SW 1271 (cell line): ENCODE results near the gene LGALS14.
"Not testable (repeated sequence)": the region's sequence is repeated elsewhere in the genome, so short reads cannot be mapped to it uniquely, and the experiment has no call there.

Experiments
- DNase-seq, 2 experiments: peaks; one replicate each; lab custom pipeline; 2025; lab: John Stamatoyannopoulos, UW

LGALS14 gene, protein sequence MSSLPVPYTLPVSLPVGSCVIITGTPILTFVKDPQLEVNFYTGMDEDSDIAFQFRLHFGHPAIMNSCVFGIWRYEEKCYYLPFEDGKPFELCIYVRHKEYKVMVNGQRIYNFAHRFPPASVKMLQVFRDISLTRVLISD

GRCh38 chr19:39704181-39705044 is at the start of gene LGALS14:
LGALS14 (plus strand) TSS chr19:39704481; CDS start chr19:39704529, 48 bp downstream.
- no peak for DNase-seq

GRCh38 chr19:39655613-39656012 is 48.7 kb upstream of the LGALS14 start, which contains the start of gene LGALS16:
LGALS16 (plus strand) TSS chr19:39655913; CDS start chr19:39655962, 49 bp downstream.
- DNase-seq: no peak

- DNase-seq: no peak
Measured at GRCh38 chr19:39659791-39660190, 44.5 kb upstream of the LGALS14 start.

GRCh38 chr19:39660661-39661060 is 43.6 kb upstream of the LGALS14 start:
- no peak for DNase-seq

DNA sequence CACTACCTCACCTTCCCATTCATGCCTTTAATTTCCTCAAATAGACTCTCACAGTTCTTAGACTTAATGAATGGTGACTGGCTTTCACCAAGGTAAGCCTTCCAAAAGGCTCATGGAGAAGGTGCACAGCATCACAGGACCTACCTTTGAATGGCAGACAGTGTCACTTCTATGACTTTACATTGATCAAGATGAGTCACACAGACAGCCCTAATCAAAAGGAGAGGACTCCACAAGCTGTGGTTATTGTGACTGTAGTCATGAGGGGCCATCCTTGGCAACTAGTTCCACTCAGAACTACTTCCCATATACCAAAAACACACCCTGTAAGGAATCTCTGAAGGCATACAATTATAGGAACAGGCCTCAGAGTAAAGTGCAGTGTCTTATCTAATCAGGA is 42.7 kb upstream of the LGALS14 start:
- no peak for DNase-seq

- DNase-seq: not testable (repeated sequence)
Measured at GRCh38 chr19:39669860-39670259, 34.4 kb upstream of the LGALS14 start.

DNA sequence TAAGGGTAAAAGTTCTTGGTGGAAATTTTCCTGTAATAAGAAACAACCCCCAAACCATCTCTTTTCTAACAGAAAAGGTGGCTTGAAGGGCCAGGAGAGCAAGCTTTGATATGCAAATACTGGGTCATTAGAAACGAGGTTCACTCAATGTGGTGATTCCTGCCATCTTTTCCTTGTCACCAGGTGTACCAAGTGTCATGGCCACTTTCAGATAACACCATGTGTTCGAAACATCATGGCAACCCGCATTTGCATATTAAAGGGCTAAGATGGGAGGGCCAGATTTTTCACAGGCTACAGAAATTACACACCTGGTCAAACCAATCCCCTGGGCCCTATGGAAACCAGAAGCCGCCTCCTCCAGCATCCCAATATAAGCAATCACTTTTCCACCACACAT is 33.3 kb upstream of the LGALS14 start:
- DNase-seq: no peak

DNA sequence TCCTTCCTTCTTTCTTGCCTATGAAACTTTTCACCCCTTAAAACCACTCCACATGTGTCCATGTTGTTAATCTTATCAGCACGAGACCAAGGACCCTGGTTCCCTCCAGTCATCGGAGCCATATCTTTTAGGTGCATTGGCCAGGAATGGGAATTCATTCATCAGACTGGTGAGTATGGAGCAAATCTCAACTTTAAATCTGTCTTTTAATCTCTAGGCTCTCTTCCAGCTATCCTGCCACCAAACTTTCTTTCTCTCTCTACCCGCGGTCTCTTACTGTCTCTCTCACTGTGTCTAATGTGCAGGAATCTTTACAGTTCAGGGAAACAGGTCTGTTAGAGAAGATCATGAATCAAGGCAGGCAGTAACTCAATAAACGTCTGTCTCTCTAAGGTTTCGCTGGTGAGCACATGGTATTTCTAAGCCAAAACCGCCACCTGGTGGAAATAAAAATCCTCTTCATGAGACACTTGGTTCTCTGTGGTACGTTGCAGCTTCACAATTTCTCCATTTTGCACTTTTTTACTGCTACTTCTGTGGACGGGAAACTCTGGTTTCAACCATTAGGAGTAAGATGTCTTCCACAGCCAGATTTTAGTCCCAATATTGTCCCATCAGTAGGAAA is 32.4 kb upstream of the LGALS14 start:
- DNase-seq: peak in 1 of 2 experiments; percentile 61

DNA sequence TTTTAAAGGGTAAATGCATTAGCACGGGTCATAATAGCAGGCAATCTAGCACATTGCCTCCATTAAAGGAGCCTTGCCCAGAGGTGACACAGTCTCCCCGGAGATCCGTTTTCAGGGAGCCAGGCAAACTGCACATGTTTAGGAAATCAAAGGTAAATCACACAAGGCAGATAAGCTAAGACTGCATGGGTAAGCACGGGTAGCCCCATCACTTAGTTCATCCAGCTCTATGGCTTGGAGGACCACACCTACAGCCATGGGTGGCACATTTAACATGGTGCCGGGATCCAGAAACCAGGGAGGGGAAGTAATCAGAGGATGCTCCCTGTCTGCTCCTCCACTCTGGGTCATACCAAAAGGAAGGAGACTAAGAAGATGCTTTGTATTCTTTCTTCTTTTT is 31.8 kb upstream of the LGALS14 start:
- no peak for DNase-seq

DNA sequence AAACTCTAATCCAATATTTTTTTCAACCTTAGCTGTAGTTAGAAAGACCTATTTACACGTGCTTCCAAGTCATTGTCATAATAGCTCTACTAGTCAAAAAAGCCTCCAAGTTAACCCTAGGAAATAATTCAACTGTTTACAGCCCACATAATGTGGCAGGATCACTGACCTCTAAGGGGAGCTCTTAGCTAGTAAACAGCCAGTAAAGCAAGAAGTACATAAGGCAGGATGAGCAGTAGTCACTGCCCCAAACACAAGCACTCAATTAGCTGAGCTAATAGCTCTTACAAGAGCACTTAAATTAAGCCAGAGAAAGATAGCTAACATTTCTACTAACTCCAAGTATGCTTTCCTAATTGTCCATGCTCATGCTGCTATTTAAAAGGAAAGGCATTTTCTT is 30.4 kb upstream of the LGALS14 start:
- peak in 1 of 2 experiments; percentile 7 for DNase-seq

DNA sequence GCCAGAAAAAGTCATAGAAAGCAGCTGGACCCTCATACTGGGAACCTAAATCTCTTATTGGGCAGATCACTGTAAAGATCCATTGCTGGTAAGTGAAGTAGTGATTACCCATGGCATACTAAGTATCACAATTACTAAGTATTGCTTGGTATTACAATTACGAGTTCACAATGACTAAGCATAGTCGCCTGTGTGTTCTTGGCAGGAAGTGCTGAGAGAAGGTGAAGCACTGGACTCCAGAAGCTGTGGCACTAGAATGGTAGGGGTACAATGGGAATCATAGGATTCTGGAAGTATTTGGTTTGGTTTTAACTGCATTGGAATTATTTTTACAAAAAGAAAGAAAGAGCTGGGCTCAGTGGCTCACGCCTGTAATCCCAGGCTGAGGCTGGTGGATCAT is 28.3 kb upstream of the LGALS14 start:
- DNase-seq: no peak

- no peak for DNase-seq
Measured at GRCh38 chr19:39677961-39678889, 26.1 kb upstream of the LGALS14 start.

DNA sequence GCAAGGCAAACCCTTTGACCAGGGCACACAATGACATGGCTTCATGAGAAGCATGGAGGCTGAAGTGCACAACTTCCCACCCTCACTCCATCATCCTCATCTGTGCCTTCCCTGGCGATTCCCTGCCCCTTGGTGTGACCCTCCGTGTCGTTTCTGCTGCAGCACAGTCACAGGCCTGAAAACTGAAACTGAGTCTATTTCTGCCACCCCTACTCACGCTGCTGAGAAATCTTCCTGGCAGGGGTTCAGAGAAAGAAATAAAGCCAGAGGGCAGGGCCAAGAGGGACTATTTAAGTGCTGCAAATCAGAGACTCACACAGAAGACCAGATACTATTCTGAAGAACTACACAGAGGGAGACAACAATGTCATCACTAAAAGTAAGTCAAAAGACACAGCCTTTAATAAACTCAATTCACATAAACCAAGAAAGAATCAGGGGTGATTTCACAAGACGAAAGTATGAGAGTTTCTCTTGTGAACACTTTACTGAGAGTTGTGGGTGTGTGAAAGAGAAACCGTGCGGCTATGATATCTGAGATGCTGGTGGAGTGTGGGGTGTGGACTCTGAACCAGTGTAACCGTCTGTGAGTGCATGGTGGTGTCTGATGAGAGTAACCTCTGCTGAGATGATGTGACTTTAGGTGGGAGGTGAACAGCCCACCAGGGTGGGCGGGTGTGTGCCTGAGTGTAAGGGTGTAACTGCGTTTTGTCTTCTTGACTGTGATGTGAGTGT is 25.1 kb upstream of the LGALS14 start:
- no peak for DNase-seq

DNA sequence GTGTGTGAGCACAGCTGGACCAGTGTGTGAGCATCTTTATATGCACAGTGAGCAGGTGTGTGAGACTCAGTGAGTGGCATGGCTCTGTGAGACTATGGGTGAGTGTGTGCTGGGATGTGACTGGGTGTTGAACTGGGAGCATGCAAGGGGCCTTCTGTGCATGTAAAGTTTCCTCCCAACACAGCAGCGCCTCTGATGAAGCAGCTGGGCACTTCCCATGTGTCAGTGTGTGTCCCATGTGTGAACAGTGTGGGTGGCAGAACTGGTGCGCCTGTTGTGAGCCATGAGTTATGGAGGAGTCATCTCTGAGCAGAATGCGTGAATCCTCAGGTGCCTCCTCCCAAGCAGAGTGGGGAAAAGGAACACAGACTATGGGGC is 24.5 kb upstream of the LGALS14 start:
- no peak for DNase-seq

DNA sequence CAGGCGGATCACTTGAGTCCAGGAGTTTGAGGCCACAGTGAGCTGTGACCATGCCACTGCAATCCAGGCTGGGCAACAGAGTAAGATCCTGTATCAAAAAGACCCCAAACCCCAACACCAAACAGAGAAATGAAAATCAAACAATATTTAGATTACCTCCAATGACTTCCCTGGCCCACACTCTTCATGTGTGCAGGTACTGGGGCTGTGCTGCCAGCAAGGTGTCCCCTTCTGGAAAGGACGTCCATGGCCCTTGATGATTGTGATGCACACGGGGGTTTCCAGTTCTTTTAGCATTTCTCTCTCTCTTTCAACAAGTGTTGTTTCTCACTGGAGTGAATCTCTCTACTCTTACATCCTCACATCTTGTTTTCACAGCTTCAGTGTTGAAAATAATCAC is 23.7 kb upstream of the LGALS14 start:
- no peak for DNase-seq

DNA sequence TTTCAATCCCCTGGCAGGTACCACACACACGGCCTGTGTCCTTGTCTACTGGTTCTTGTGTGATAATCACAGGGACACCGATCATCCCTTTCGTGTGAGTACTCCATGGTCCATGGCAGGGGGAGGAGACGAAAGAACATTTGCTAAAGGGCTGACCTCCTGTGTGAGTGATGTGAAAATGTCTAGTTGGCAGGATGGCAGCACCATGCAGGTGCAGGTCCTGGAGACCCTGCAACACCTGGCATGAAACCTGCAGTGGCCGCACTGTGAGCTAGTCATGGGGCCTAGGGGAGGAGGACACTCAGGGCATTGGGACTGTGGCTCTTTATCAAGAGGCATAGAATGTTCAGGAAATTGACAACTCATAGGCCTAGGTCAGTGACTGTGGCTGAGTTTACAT is 22.9 kb upstream of the LGALS14 start:
- DNase-seq: no peak

DNA sequence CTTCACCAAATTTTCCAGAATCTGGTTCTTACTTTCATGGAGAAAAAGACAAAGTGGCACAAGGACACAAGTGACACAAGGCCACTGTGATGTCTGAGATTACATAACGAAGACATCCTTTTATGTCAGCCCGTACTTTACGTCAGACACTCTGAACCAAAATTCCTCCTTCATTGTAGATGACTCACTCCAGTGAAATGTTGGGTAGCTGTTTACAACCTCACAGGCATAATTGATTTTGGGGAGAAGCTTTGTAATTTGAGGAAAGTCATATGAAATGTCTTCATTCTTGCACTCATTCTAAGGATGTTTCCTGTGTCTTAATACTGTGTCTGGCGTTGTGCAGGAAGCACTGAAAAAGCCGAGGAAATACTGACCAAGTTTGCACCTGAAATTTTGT is 20.0 kb upstream of the LGALS14 start:
- DNase-seq: no peak

GRCh38 chr19:39686739-39687138 is 17.5 kb upstream of the LGALS14 start:
- no peak for DNase-seq

DNA sequence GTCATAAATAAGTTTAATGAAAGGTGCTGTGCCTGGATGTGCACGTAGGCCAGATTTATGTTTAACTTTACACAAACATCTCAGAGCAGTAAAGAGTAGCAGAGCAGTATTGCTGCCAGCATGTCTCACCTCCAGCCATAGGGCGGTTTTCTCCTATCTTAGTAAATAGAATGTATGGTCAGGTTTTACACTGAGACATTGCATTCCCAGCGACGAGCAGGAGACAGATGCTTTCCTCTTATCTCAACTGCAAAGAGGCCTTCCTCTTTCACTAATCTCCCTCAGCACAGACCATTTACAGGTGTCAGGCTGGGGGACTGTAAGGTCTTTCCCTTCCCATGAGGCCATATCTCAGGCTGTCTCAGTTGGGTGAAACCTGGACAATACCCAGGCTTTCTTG is 15.6 kb upstream of the LGALS14 start:
- not testable (repeated sequence) for DNase-seq

DNA sequence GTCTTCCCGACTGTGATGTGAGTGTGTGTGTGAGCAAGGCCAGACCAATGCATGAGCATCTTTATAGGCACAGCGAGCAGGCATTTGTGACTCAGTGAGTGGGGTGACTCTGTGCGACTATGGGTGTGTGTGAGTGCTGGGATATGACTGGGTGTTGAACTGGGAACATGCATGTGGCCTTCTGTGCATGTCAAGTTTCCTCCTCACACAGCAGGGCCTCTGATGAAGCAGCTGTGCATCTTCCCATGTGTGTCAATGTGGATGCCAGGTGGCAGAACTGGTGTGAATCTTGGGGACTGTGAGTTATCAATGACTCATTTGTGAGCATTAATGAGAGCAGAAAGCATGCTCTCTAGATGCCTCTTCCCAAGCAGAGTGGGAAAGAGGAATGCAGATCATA is 12.1 kb upstream of the LGALS14 start:
- DNase-seq: no peak

- DNase-seq: no peak
Measured at GRCh38 chr19:39692822-39693221, 11.5 kb upstream of the LGALS14 start.
